DMS114 treated with DMSO at 0.1 percent for 48 hours (cell line): ENCODE results near the gene PFDN1.
"Not testable (repeated sequence)": the region's sequence is repeated elsewhere in the genome, so short reads cannot be mapped to it uniquely, and the experiment has no call there.

Source experiments
- DNase-seq: peaks from one replicate; lab custom pipeline; 2025; ENCODE audit not compliant: unreplicated experiment; lab: John Stamatoyannopoulos, UW

PFDN1 gene

GRCh38 chr5:140217299-140218026 is 85.4 kb downstream of the PFDN1 start:
- DNase-seq: no peak

DNA sequence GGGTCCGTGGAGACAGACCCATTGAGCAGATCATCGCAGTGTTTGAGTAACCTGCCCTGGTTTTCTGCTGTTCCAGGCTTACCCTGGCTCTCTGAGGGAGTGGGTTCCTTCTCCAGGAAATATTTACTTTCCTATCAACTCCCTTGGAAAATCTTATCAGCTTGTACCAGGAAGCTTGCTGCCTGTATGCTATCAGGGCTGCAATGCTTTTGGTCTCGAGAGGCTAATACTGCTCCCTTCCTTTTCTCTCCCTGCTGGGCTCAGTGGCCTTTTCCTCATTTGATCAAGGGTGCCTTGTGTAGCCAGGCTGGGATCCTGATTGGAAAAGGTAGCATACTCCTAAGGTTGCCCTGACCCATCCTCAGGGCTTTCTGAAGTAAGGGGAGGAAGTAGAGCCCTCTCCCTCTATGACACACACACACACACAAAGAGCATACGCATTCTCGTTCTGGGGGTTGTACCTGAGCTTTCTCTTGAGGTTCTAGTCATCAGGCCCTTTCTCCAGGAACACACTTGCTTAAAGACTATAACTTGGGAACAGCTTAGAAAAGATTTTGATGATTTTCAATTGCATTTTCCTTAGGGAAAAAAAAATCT is 86.3 kb downstream of the PFDN1 start:
- no peak for DNase-seq

GRCh38 chr5:140215276-140215675 is 87.6 kb downstream of the PFDN1 start:
- no peak for DNase-seq

GRCh38 chr5:140214831-140215230 is 88.1 kb downstream of the PFDN1 start:
- no peak for DNase-seq

DNA sequence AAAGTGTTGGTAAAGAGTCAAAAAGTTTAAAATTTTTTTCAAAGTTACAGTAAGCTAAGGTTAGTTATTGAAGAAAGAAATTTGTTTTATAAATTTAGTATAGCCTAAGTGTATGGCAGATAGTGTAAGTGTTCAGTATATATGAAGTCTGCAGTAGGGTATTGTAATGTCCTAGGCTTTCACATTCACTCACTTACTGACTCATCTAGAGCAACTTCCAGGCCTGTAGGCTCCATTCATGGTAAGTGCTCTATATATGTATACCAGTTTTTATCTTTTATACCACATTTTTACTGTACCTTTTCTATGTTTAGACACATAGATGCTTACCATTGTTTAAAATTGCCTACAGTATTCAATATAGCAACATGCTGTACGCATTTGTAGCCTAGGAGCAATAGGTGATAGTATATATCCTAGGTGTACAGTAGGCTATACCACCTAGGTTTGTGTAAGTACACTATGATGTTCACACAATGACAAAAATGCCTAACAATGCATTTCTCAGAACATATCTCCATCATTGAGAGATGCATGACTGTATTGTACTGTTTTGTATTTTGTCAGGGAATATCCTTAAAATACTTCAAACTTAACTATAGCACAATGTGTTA is 89.4 kb downstream of the PFDN1 start:
- no peak for DNase-seq

DNA sequence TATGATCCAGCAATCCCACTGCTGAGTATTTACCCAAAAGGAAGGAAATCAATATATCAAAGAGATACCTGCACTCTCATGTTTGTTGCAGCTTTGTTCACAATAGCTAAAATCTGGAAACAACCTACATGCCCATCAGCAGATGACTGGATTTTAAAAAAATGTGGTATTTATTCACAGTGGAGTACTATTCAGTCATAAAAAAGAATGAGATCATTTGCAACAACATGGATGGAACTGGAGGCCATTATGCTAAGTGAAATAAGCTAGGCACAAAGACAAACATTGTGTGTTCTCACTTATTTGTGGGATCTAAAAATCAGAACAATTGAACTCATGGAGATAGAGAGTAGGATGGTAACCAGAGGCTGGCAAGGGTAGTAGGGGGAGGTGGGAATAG is 94.8 kb downstream of the PFDN1 start:
- no peak for DNase-seq

GRCh38 chr5:140207250-140207964 is 95.5 kb downstream of the PFDN1 start:
- no peak for DNase-seq

GRCh38 chr5:140205952-140206351 is 96.9 kb downstream of the PFDN1 start:
- DNase-seq: no peak

DNA sequence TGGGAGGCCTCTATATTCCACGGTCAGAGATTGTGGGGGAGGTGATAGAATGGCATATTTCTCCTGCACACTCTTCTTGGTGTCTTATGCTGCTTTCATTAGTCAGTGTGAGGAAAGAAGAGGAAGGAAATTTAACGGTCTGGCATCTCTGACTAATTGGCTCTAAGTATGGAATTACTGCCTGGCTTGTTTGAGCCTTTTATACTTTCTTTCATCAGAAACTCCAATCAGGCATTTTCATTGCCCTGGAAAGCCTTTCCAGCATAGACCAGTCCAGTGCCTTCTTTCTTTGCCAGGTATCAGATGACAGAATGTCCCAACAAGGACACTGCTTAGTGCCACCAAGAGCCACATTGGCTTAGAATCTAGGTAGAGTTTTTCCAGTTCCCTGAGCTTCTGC is 97.7 kb downstream of the PFDN1 start:
- DNase-seq: no peak

- no peak for DNase-seq
Observed at GRCh38 chr5:140202610-140203009, 100.3 kb downstream of the PFDN1 start.

DNA sequence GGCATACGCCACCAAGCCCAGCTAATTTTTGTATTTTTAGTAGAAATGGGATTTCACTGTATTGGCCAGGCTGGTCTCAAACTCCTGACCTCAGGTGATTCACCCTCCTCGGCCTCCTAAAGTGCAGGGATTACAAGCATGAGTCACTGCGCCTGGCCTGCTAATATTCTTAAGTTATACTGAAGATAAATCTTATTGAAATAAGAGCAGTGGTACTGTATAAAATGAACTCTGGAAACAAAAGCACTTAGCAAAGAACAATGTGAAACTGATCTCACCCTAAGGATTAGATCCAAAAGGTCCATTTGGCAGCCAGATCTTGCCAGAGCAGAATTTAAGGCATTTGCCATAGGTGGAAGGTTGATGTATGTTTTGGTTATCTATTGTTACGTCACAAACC is 100.8 kb downstream of the PFDN1 start:
- DNase-seq: no peak

- DNase-seq: not testable (repeated sequence)
Observed at GRCh38 chr5:140198915-140199314, 104.0 kb downstream of the PFDN1 start.

DNA sequence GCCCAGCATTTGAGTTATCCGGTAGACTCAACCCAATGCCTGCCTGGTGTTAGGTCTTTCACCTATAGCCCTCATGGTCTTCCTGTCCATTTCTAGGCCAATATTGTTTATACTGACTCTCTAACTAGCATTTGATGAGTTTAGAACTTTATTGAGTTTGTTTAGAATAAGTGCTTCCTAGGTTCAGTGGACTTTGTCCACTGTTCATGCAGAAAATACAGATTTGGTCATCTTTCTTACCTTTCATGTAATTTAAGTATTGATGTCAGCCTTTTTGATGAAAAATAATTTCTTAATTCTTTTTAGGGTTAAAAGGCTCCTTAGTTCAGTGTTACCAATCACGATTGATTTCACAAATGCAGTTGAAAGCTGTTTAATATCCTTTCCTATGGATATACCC is 105.9 kb downstream of the PFDN1 start:
- DNase-seq: no peak

GRCh38 chr5:140196115-140196814 is 106.6 kb downstream of the PFDN1 start:
- no peak for DNase-seq
